K562 (cell line): ENCODE results near the gene FBXO36.

Experiments used
- ADNP ChIP-seq: fragments of 200-800 bp; sonication (Bioruptor generic); IDR thresholded peaks from 2 replicates; pipeline ENCODE4 v1.6.1; 2016; ENCODE audit warnings: missing genetic modification characterization, missing compliant biosample characterization
- ATF1 ChIP-seq, 2 experiments: fragments of 450-650 bp in 1 of 2; IDR thresholded peaks; 2 replicates each; pipeline ENCODE4 v1.6.1; 2016; ENCODE audit warnings: missing compliant biosample characterization in 1 of 2, missing genetic modification characterization in 1 of 2
- MED1 ChIP-seq: sonication (generic); formaldehyde crosslinking; IDR thresholded peaks from 2 replicates; pipeline ENCODE4 v1.8.1; 2023; ENCODE audit warnings: missing genetic modification reagents, borderline replicate concordance
- SP2 ChIP-seq: IDR thresholded peaks from 2 replicates; pipeline ENCODE4 v1.6.1; 2011; ENCODE audit warnings: mild to moderate bottlenecking, low read depth, low read length, moderate library complexity; ENCODE audit not compliant: poor library complexity, severe bottlenecking; ENCODE audit errors: extremely low read depth
- TCF7 ChIP-seq: sonication (generic); IDR thresholded peaks from 2 replicates; pipeline ENCODE4 v1.6.1; 2016; ENCODE audit warnings: antibody characterized with exemption, borderline replicate concordance

GRCh38 chr2:229889023-229889422, 33.3 kb upstream of the FBXO36 start:
- no peak for TF ChIP-seq ADNP (tag)
- TF ChIP-seq MED1 (CRISPR knock-in tag), result no peak
- no peak for TF ChIP-seq ATF1 (CRISPR knock-in tag; IDR thresholded peaks at IDR 0.05)
- TF ChIP-seq ATF1 (tag; IDR thresholded peaks at IDR 0.05), result no peak
- TF ChIP-seq TCF7, result no peak
- TF ChIP-seq SP2, result no peak
